Vagina (tissue), 2 donors: ENCODE measurements around the gene STAT5A. TPM values are rescaled to one million over a fixed set of nuclear protein-coding genes. Genes with fewer than 3 reads are reported as not detected.
"Not testable (repeated sequence)": the region's sequence is repeated elsewhere in the genome, so short reads cannot be mapped to it uniquely, and the experiment has no call there.

Source experiments
- DNase-seq, 2 donors: peaks; one replicate each; pipeline ENCODE4 v3.0.0-alpha.2; 2017; ENCODE audit errors: extremely low spot score in 2 of 2
- H3K27ac ChIP-seq: fragments of 200-600 bp; sonication (generic); one replicate; pipeline ENCODE4 v1.5.1; 2019
- H3K27me3 ChIP-seq: fragments of 200-600 bp; sonication (generic); one replicate; pipeline ENCODE4 v1.5.1; 2019
- H3K36me3 ChIP-seq, 2 donors: fragments of 200-600 bp; sonication (generic); one replicate each; pipeline ENCODE4 v1.5.1; 2017 to 2019
- H3K4me1 ChIP-seq: fragments of 200-600 bp; sonication (generic); one replicate; pipeline ENCODE4 v1.5.1; 2019
- H3K4me3 ChIP-seq, 2 donors: fragments of 200-600 bp; sonication (generic); 1 replicate in 1 of 2; 2 replicates in 1 of 2; pipeline ENCODE4 v1.5.1; 2016 to 2019
- H3K9me3 ChIP-seq: fragments of 200-600 bp; sonication (generic); one replicate; pipeline ENCODE4 v1.5.1; 2019
- CTCF ChIP-seq, 3 experiments: fragments of 450-650 bp in 2 of 3; fragments of 200-600 bp in 1 of 3; sonication (generic) in 1 of 3; IDR thresholded peaks; one replicate each; pipeline ENCODE4 v1.5.1; 2017 to 2019; ENCODE audit warnings: antibody characterized with exemption in 3 of 3, mild to moderate bottlenecking in 2 of 3, moderate library complexity in 2 of 3
- POLR2A ChIP-seq, 2 donors: fragments of 450-650 bp; IDR thresholded peaks; one replicate each; pipeline ENCODE4 v1.6.1; 2017; ENCODE audit warnings: antibody characterized with exemption in 2 of 2, mild to moderate bottlenecking in 2 of 2, moderate library complexity in 2 of 2
- POLR2AphosphoS5 ChIP-seq, 2 donors: sonication (generic); formaldehyde crosslinking; IDR thresholded peaks; one replicate each; pipeline ENCODE4 v1.9.0; 2017; ENCODE audit warnings: antibody characterized with exemption in 2 of 2, mild to moderate bottlenecking in 2 of 2, low read depth in 1 of 2; ENCODE audit not compliant: insufficient read depth in 1 of 2
- intact Hi-C: fragments of 100-400 bp; cut with DNase I; formaldehyde crosslinking; loops from one replicate; pipeline ENCODE4 v1.15.1; 2023
- total RNA-seq: library from RNA; depleted of rRNA; stranded (reverse); fragments of >200 nt; gene quantifications from one replicate; pipeline ENCODE4 v1.2.3, GENCODE V29; 2016

Gene STAT5A
- total RNA-seq, 1 donor from 2014 or later, result 38.3 TPM

- TF ChIP-seq CTCF (IDR thresholded peaks at IDR 0.05), result no peak
- no peak for TF ChIP-seq POLR2A (IDR thresholded peaks at IDR 0.05)
- no peak for TF ChIP-seq POLR2AphosphoS5 (IDR thresholded peaks at IDR 0.05; ENCODE audit: insufficient read depth in 1 of 2, low read depth in 1 of 2)
- Histone ChIP-seq H3K9me3 (no peaks in the 10 kb centered on the region), H3K27ac (peak overlapping the region; percentile 6), H3K27me3 (no peaks in the 10 kb centered on the region), H3K4me3 (no peak overlapping the region), H3K4me1 (peaks cover 46% of the 10 kb centered on the region), H3K36me3 (no peaks in the 10 kb centered on the region)
- intact Hi-C loops, result no loop called here
- no peak for DNase-seq
Measured at GRCh38 chr17:42354956-42355843, 66.9 kb downstream of the STAT5A start.

DNA sequence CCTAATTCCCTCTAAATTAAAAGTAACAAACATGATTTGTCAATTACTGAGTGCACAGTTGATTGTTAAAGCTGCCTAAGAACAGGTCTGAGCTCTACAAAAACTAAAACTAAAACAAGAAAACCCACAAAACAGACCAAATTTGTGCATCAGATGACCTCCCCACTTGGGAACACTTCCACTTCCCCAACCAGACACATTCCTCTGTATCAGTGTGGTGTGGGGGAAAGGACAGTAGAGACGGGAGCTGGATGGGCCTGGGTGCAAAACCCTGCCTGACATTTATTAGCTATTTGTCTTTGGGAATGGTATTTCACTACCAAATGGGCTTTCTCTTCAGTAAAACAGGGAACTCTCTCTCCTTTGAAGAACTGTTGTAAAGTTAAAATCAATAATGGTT lies 70.1 kb downstream of the STAT5A start:
- intact Hi-C loops, result no loop called here
- H3K36me3 ChIP-seq, result no peaks in the 10 kb centered on the region
- peaks cover 60% of the 10 kb centered on the region for H3K4me1 ChIP-seq

GRCh38 chr17:42359133-42359532 lies 70.8 kb downstream of the STAT5A start:
- H3K4me3 ChIP-seq, result no peak overlapping the region
- no peak for DNase-seq
- H3K27ac ChIP-seq, result no peak overlapping the region
- no peaks in the 10 kb centered on the region for H3K27me3 ChIP-seq
- intact Hi-C loops, result no loop called here
- H3K36me3 ChIP-seq, result no peaks in the 10 kb centered on the region
- H3K9me3 ChIP-seq, result no peaks in the 10 kb centered on the region
- H3K4me1 ChIP-seq, result peaks cover 62% of the 10 kb centered on the region
- TF ChIP-seq CTCF (IDR thresholded peaks at IDR 0.05), result no peak
- no peak for TF ChIP-seq POLR2A (IDR thresholded peaks at IDR 0.05)
- no peak for TF ChIP-seq POLR2AphosphoS5 (IDR thresholded peaks at IDR 0.05; ENCODE audit: insufficient read depth in 1 of 2, low read depth in 1 of 2)

More for the DNA sequence above, 70.1 kb downstream of the STAT5A start:
- H3K4me3 ChIP-seq, result no peak overlapping the region
- H3K9me3 ChIP-seq, result no peaks in the 10 kb centered on the region
- no peak overlapping the region for H3K27ac ChIP-seq
- H3K27me3 ChIP-seq, result no peaks in the 10 kb centered on the region
- no peak for TF ChIP-seq CTCF (IDR thresholded peaks at IDR 0.05)
- TF ChIP-seq POLR2A (IDR thresholded peaks at IDR 0.05), result no peak
- no peak for TF ChIP-seq POLR2AphosphoS5 (IDR thresholded peaks at IDR 0.05; ENCODE audit: insufficient read depth in 1 of 2, low read depth in 1 of 2)
- DNase-seq, result no peak

DNA sequence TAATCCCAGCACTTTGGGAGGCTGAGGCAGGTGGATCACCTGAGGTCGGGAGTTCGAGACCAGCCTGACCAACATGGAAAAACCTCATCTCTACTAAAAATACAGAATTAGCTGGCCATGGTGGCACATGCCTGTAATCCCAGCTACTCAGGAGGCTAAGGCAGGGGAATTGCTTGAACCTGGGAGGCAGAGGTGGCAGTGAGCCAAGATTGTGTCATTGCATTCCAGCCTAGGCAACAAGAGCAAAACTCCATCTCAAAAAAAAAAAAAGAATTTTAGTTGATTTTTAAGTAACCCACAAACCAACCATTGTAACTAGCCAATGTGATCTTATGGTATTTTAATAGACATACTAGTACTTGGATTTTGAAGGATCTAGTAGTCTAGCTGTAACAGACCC lies 72.1 kb downstream of the STAT5A start:
- H3K36me3 ChIP-seq, H3K27ac ChIP-seq, H3K4me3 ChIP-seq, DNase-seq, intact Hi-C loops, H3K9me3 ChIP-seq, H3K27me3 ChIP-seq: not testable (repeated sequence)
- peaks cover 61% of the 10 kb centered on the region for H3K4me1 ChIP-seq

Other genes with a start within 250 kb of the STAT5A start
- 0.49 TPM for gene C17orf113, start 237.9 kb upstream of the STAT5A start, total RNA-seq
- gene ZNF385C, start 190.0 kb upstream of the STAT5A start, total RNA-seq, result 0.49 TPM
- 8.1 TPM for gene DHX58, start 175.8 kb upstream of the STAT5A start, total RNA-seq
- 63.1 TPM for gene KAT2A, start 167.1 kb upstream of the STAT5A start, total RNA-seq
- gene HSPB9, start 165.7 kb upstream of the STAT5A start, total RNA-seq, result 1.2 TPM
- gene RAB5C, start 133.5 kb upstream of the STAT5A start, total RNA-seq, result 111 TPM
- not detected for gene KCNH4, start 107.4 kb upstream of the STAT5A start, total RNA-seq
- not detected for gene HCRT, start 103.0 kb upstream of the STAT5A start, total RNA-seq
- 35.1 TPM for gene GHDC, start 94.0 kb upstream of the STAT5A start, total RNA-seq
- gene STAT5B, start 12.1 kb upstream of the STAT5A start, total RNA-seq, result 74.6 TPM
- 210 TPM for gene STAT3, start 99.9 kb downstream of the STAT5A start, total RNA-seq
- 268 TPM for gene CAVIN1, start 134.8 kb downstream of the STAT5A start, total RNA-seq
- 72.4 TPM for gene ATP6V0A1, start 170.4 kb downstream of the STAT5A start, total RNA-seq
- gene NAGLU, start 247.7 kb downstream of the STAT5A start, total RNA-seq, result 24.6 TPM